Left lobe of liver (tissue), 2 donors: Measurements from ENCODE around the gene NUBP2. TPM values are rescaled to one million over a fixed set of nuclear protein-coding genes. Genes with fewer than 3 reads are reported as not detected.

ENCODE experiments used
- ATAC-seq: fragments of 200-7000 bp; cut with Tn5 transposase; one replicate; pipeline ENCODE4 v1.9.1; 2020; ENCODE audit warnings: mild to moderate bottlenecking, moderate library complexity
- DNase-seq: peaks from one replicate; pipeline ENCODE4 v3.0.0-alpha.2; 2020; ENCODE audit warnings: low spot score
- total RNA-seq: library from RNA; stranded (reverse); gene quantifications from one replicate; pipeline ENCODE4 v1.2.1, GENCODE V29; 2021
- donor health status: DM: no; HTN: no; CAD: no; lungs with moderate emphysema.
- donor health status: DM: no; HTN: yes; CAD: no.

Gene NUBP2
- total RNA-seq, 1 donor from 2014 or later, result 37.9 TPM

DNA sequence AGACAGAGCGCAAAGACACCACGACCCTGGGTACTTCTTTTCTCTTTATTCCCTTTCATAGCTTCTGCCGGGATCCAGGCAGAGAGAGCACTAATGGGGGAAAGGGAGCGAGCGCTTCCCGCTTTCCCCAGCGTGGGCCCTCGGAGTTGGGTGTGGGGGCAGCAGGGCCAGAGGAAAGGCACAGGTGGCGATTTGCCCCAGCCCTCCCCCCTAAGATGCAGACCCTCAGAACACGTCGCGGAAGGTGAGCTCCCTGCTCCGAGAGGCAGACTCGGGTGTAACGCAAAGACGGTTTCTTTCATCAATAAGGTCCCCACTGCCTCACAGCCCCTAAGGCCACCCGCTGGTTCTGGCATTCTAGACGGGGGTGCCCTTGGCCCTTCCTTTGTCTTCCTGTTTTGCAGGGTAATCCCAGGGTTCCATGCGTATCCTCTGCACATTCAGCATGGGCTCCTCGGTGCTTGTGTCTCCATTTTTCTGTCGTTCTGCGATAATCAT lies 10.8 kb upstream of the NUBP2 start:
- ATAC-seq, result no peak
- DNase-seq, result peak; percentile 48

DNA sequence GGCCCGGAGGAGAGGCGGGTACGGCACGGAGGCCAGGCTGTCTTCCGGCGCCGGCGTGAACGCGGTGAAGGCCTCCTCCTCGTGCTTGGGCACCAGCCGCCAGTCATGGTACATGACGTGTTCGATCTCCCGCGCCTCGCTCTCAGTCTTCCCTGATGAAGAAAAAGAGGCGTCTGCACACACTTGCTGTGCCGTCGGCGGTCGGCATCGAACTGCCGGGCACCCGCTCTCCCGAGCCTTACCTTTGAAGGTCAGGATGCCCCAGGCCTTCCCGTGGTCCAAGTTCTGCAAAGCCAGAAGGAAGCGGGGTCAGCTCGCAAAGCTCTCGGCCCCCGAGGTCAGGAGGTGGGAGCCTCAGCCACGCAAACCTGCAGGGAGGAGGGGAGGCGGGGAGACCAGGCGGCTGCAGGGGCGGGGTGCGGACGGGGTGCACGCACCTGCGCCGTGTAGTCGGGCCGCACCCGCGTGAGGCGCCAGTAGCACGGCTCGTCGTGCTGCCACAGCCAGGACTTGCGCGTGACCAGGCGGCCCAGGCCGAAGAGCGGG lies 10.3 kb upstream of the NUBP2 start, which contains the start of gene EME2:
Gene EME2, plus strand, starts transcription at position 449 of the 546 bp plus-strand sequence. CDS start 418 bp downstream, outside the sequence.
- ATAC-seq (peak; percentile 15), DNase-seq (peak; percentile 48)

DNA sequence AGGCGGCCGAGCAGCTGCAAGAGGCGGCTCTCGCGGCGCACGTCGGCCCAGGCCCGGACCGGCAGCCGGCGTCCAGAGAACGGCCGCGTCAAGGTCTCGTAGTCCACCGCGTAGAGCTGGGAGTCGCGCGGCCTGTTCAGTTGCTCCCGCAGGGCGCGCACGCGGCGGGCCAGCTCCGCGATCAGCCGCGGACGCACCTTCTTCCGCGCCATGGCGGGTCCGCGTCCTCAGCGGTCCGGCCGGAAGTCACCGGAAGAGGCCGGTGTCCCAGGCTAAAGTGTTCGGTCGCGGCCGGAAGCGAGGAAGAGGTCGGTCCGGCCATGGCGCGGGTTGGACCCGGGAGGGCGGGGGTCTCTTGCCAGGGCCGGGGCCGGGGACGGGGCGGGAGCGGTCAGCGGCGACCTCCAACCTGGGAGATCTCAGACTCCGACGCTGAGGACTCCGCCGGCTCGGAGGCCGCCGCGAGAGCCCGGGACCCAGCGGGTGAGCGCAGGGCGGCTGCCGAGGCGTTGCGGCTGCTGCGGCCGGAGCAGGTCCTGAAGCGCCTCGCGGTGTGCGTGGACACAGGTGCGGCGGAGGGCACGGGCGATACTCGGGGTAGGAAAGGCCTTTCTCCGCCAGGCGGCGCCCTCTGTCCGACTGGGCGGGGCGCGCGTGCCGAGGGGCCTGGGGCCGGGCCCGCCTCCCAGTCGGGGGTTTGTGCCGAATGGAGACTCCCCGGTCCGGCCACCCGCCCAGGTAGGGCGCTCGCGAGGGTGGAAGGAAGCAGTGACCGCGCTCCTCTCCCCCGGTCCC lies 9.7 kb upstream of the NUBP2 start, which contains the start of gene MRPS34:
Gene MRPS34, minus strand, starts transcription at position 227 of the 795 bp plus-strand sequence. Its CDS starts 15 bp downstream, at position 212.
- ATAC-seq (peak; percentile 72), DNase-seq (peak; percentile 87)

DNA sequence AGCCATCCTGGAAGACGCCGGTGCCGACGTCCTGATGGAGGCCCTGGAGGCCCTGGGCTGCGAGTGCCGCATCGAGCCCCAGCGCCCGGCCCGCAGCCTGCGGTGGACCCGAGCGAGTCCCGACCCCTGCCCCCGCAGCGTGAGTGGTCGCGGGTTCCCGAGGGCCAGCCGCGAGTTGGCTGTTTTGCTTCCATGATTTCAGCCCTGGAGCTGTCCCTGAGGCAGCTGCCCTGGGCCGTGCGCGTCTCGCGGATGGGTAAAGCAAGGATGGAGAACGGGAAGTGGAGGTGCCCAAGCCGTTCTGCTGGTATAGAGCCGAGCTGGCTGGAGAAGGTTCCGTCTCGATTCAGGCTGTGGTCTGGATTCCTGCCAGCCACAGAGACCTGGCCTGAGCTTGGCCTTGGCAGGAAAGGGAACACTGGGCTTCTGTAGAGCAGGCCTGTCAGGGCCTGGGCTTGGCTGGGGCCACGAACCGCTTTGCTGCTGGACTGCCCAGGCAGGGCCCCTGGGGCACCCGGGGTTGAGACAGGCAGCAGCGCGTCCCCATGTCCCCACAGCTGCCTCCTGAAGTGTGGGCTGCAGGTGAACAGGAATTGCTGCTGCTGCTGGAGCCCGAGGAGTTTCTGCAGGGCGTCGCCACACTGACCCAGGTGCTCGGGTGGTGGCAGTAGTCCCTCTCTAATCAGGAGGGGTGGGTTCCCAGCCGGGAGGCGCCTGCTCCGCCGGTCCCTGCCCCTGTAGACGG lies 8.9 kb upstream of the NUBP2 start:
- ATAC-seq (peak; percentile 20), DNase-seq (peak; percentile 75)

DNA sequence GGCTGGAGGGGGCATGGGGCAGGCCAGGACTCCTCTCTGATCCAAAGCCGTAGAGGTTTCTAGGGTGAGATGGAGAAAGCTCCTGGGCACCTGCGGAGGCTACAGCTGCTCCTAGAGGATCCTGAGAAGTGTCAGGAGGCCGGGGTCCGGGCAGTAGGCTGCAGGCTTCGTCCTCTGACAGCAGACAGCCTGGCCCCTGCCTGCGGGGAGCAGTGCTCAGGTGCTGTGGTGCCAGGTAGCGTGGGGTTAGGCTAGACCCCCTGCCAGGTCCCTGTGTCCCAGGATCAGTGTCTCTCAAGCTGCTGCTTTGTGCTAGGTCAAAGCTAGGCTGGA lies 8.3 kb upstream of the NUBP2 start:
- DNase-seq, result no peak

DNA sequence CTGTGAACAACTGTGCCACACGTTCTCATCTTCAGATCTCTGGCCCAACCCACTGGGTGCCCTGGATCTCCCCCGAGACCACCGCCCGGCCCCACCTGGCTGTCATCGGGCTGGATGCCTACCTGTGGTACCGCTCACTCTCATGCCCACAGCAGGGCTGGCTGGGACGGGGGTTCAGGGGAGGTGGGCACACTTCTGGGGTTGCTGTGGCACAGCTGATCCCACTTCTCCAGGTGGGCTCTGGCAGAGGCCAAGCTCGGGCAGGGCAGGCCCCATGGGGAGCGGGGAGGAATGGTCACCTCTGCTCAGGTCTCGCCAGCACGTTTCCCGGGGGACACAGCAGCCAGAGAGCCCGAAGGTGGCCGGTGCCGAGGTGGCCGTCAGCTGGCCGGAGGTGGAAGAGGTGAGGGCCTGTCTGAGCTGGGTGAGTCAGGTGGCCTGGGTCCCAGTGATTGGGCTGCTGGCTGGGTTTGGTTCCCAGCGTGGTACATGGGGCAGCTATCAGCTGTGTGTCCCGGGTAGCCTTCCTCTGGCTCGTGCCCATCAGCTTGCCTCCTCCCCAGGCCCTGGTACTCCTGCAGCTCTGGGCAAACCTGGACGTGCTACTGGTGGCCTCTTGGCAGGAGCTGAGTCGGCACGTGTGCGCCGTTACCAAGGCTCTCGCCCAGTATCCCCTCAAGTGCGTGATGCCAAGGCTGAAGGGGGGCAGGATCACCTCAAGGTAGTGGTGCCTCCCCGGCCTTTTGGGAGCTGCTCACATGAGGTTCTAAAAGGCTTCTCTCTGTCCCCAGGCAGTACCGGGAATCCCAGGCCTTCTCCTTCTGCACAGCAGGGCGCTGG lies 7.5 kb upstream of the NUBP2 start:
- DNase-seq (no peak), ATAC-seq (no peak)

More for the DNA sequence above, 8.3 kb upstream of the NUBP2 start:
- no peak for ATAC-seq

DNA sequence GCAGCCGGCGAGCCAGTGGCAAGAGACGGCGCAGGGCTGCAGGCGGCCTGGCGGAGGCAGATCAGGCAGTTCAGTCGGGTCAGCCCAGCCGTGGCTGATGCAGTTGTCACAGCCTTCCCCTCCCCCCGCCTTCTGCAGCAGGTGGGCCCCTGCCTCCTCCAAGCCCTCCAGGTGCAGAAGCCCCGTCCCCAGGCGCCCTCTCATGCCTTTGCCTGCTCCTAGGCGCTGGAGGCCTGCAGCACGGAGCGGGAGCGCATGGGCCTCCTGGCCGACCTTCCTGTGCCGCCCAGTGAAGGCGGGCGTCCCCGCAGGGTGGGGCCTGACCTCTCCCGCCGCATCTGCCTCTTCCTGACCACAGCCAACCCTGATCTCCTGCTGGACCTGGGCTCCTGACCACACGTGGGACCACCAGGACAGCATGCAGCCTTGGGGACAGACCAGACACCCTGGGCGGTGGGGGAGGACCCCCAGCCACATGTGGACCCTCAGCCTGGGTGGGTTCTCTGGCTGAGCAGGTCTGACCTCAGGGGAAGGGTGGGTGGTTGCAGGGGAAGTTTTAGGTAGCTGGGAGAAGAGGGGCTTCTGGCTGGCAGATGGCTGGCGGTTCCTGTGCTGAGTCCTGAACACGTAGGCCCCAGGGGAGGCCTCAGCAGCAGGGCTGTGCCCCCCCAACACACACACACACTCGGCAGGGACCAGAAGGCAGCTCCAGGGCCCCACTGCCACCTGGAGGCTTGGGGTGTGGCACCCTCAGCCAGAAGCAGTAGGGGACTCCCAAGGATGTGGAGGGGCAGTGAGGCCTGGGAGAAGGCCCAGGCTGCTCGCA lies 6.7 kb upstream of the NUBP2 start:
- DNase-seq (no peak), ATAC-seq (no peak)

DNA sequence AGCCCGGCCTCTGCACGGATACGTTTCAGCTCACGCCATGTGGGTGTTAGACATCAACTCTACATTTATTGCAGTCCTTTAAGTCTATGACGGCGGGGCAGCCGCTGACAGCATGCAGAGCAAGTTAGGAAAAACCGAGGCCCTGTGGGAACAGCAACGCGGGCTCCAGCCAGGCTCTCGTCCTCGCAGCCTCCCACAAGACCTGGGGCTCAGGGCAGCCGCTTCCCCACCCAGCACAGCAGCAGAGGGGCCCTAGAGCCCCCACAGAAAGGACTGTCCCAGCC lies 6.1 kb upstream of the NUBP2 start:
- ATAC-seq (no peak), DNase-seq (no peak)

DNA sequence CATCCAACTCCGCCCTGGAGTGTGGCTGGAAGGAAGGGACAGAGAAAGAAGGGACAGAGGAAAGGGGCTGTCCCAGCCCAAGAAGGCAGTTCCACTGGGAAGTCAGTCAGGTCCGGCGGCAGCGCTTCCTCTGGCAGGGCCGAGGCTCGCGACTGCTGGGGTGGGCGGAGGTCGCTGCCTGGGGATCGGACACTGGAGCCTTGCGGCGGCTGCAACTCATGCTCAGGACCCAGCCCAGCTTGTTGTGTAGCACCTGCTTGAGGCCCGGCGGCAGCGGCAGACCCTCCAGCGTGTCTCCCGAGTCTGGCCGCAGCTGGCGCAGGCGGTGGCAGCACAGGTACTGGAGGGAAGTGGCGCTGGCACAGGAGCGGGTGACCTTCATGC lies 5.8 kb upstream of the NUBP2 start:
- DNase-seq (no peak), ATAC-seq (no peak)

DNA sequence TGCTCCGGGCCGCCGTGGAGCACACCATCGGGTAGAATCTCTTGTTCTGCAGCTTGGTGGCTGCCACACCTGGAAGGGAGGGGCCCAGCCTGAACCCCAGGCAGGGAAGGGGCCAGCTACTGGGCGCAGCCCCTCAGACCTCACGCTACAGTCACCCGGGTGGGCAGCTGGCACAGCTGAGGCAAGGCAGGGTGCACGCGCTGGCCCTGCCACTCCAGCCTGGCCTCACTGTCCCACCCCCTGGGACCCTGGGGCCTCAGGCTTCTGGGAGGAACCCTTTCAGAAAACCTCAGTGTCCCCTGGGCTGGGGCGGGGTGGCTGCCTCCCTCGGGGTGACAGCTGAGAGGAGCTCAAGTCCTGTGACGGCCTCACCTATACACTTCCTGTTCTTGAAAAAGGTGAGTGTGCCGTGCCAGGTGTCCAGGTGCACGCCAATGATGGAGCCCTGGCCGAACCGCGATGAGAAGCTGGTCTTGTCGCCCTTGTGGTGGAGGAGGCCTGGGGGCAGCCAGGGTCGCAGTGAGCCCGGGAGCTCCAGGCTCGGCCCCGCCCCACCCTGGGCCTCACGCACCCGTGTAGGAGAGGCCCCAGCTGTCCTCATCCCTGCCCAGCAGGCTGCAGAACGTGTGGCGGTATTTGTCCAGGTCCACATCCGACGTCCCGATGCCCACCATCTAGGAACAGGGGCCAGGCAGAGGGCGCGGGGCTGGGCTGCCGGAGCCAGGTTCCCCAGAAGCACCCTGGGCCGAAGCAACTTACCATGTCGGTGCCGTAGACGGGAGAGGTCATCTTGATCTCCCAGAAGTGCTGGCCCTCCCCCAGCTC lies 5.2 kb upstream of the NUBP2 start:
- no peak for ATAC-seq
- no peak for DNase-seq

DNA sequence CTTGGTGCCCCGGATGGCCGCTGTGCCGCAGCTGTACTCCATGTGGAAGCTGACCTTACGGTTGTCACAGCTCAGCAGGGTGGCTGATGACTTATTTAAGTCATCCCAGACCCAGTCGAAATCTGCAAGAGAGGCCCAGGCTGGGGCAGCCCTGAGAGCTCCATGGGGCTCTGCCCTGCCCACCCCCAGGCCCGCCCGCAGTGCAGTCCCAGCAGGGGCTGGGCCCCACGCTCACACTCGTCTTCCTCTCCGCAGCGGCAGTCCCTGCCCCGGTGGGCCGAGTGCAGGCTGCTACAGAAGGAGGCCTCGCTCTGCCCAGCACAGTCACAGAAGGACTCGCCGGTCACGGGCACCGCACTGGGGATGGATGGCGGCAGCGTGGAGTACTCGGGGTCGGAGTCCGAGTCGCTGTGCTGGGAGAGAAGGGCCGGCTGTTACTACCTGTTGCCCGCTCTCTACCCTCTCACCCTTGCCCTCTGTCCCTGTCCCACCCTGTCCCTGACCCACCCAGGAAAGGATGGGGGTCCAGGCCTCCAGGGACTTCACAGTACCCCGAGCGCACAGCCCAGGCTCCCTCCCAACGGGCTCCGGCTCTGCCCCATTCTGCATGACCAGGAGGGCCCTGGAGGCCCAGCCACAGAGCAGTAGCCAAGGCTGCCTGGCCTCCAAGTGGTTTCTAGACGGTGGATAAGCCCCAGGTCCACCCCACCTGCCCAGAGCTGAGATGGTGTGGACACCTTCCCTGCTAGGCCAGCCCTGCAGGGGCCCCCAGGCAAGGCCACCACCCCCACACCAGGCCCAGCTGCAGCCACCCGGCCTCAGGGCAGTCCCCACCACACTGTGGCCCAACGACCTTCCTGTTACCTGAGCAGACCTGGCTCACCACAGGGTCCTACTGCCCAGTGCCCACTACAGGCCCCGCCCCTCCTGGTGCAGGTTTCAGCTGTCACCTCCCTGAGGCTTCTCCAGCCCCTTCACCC lies 4.3 kb upstream of the NUBP2 start:
- no peak for ATAC-seq
- no peak for DNase-seq

DNA sequence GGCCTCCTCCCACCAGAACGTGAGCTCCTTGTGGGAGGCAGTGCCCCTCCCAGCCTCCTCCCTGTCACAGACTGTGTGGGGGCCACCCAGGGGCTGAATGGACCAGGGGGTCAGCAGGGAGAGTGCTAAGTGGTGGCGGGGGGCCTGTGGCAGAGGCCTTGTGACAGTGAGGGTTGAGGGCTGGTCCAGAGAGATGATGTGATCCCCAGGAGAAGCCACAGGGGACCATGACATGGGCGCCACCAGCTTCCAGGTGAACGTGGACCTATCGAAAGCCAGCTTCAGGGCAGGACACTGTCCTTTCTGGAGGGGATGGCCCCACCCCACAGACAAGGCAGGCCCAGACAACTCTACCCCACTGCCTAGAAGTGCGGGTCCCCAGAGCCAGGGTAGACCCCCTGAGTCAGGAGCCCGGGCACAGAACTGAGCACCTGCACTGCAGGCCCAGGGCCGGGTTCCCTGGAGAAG lies 3.5 kb upstream of the NUBP2 start:
- no peak for DNase-seq
- no peak for ATAC-seq

DNA sequence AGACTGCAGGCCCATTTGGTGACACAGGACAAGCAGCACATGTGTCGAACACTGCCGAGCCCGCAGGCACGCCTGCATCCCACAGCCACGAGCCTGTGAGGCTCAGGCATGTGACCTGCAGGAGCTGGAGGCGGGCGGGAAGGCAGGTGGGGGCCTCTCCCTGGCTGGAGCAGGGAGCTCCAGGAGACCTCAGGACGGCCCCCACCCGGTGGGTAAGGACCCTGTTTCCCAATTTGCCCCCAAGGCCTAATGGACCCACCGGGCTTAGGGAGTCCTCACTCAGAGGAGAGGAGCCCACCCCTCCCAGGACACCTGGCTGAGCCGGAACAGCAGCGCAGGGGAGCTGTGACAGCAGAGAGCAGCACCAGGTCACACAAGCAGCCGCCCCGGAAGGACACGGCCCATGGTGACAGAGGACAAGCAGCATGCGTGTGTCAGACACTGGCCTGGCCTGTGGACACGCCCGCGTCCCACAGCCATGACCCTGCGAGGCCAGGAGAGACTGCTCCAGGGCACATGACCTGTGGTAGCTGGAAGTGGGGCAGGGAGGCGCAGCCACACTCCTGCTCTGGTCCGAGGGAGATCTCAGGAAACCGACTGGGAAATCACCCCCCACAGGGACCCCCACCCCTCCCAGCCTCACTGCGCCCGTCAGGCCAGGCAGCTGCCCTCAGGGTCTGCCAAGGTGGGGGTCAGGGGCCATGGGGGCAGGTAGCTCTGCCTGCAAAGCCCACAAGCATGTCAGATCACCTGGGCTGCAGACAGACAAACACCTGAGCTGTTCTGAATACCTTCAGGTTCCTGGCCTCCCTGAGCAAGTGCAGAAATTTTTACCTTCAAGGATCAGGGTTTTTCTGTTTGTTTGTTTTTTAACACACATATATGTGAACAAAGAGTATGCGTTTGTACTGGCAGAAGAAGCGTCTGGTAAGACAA lies 2.8 kb upstream of the NUBP2 start:
- DNase-seq (peak; percentile 91), ATAC-seq (peak; percentile 60)

DNA sequence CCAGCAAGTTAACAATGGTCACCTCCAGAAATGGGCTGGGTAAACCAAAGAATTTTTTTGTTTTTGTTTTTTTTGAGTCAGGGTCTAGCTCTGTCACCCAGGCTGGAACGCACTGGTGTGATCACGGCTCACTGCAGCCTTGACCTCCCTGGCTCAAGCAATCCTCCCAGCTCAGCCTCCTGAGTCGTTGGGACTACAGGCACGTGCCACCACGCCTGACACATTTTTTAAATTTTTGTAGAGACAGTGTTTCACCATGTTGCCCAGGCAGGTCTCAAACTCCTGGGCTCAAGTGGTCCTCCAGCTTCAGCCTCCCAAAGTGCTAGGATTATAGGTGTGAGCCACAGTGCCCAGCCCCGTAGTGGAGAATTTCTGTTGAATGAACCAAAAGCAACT lies 2.1 kb upstream of the NUBP2 start:
- DNase-seq, result no peak
- ATAC-seq, result no peak

DNA sequence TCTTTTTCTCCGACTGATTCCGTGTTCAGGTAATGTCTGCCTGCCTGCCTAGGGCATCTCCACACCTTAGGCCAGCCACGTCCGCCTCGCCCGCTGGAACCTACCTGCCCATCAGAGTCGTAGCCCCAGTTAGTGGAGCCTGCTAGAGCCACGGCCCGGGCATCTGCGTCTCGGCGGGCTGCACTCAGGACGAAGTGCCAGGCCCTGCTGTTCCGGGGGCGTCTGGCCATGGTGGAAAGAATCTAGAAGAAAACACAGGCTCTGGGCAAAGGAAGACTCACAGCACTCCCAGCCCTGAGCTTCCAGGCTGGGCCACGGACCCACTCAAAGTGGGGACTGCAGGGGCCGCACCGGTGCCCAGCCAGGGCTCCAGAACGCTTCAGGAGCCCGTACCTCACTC lies 1.5 kb upstream of the NUBP2 start:
- ATAC-seq (no peak), DNase-seq (no peak)

DNA sequence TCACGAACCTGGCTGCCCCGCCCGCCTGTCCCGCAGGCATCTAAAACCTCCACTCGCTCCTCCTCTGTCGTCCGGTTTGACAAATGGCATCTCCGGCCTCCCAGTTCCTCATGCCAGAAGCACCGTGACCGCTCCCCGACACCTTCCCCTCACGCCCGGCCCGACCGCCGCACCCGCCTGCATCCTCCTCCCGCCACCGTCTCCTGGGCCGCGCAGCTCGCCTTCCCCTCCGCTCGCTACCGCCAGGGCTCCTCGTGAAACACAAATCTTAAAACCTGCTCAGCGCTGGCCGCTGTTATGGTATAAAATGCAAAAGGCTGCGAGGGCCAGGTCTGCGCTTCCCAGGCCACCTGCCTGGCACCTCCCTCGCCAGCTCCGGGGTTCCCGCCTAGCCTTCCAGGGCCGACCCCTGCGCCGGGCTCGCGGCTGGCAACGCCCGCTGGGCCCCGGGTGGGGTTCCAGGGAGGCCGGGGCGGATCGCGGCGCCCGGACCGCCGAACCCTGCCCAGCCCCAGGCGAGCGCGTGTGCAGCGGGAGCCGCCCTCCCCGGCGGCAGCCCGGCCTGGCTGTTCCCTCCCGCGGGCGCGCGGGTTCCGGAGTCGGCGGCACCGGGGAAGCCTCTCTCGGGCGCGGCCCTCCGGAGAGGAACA lies 877 bp upstream of the NUBP2 start:
- ATAC-seq, result peak; percentile 18
- no peak for DNase-seq
